Psoas muscle (tissue), 8 donors: ENCODE data around the gene FGFR2. TPM values are rescaled to one million over a fixed set of nuclear protein-coding genes. Genes with fewer than 3 reads are reported as not detected.

Experiments used
- ATAC-seq, 4 donors: fragments of 200-7000 bp; cut with Tn5 transposase; one replicate each; pipeline ENCODE4 v1.9.1; 2020; ENCODE audit warnings: moderate library complexity in 3 of 4, mild to moderate bottlenecking in 2 of 4
- DNase-seq, 2 donors: peaks; one replicate each; pipeline ENCODE4 v3.0.0-alpha.2; 2020
- H3K27ac ChIP-seq: fragments of 200-600 bp; one replicate; pipeline ENCODE4 v1.8.0; 2022
- H3K27me3 ChIP-seq, 3 donors: fragments of 200-600 bp in 1 of 3; one replicate each; pipeline versions ENCODE4 v1.6.1 to v1.8.0; 2013 to 2022; ENCODE audit warnings: low read length in 2 of 3, mild to moderate bottlenecking in 2 of 3, moderate library complexity in 1 of 3; ENCODE audit not compliant: insufficient read depth in 3 of 3
- H3K36me3 ChIP-seq, 2 donors: fragments of 200-600 bp in 1 of 2; one replicate each; pipeline versions ENCODE4 v1.6.1 to v1.8.0; 2013 to 2022; ENCODE audit warnings: low read depth in 1 of 2, mild to moderate bottlenecking in 1 of 2, moderate library complexity in 1 of 2; ENCODE audit not compliant: insufficient read depth in 1 of 2
- H3K4me1 ChIP-seq: fragments of 200-600 bp; one replicate; pipeline ENCODE4 v1.8.0; 2022
- H3K4me3 ChIP-seq: fragments of 200-600 bp; one replicate; pipeline ENCODE4 v1.8.0; 2022; ENCODE audit warnings: mild to moderate bottlenecking
- H3K9me3 ChIP-seq: fragments of 200-600 bp; one replicate; pipeline ENCODE4 v1.8.0; 2022
- CTCF ChIP-seq: fragments of 200-600 bp; IDR thresholded peaks from one replicate; pipeline ENCODE4 v1.8.0; 2022; ENCODE audit warnings: antibody characterized with exemption
- WGBS, 3 donors: extraction: QIAGEN DNeasy Blood & Tissue Kit; methylation state at CpG; one replicate each; pipeline versions ENCODE4 v1.1.6 to v1.1.7; 2013; 5-methylcytosine and 5-hydroxymethylcytosine counted together
- intact Hi-C, 2 donors: fragments of 100-400 bp; cut with DNase I; formaldehyde crosslinking; loops; one replicate each; pipeline versions ENCODE4 v1.11.0 to v1.14.2; 2022
- polyA plus RNA-seq, 3 donors: library from polyadenylated mRNA; stranded (reverse); fragments of 200-250 nt; gene quantifications; one replicate each; pipeline ENCODE4 v1.2.3, GENCODE V29; 2013
- total RNA-seq, 4 donors: library from RNA; stranded (reverse); fragmentation: NEBNext Ultra II Directional in 2 of 4; extraction: Animal tissue kit (Norgen Biotek cat#: 25700) in 2 of 4; gene quantifications; one replicate each; pipeline versions ENCODE4 v1.2.1 to v1.2.4, GENCODE V29; 2021 to 2023
- donor health status: healthy with polysubstance abuse.
- donor health status: DM: no; HTN: no; CAD: no; lungs with moderate emphysema.
- donor health status: Bipolar disorder and iron deficiency.
- donor health status: healthy.
- donor health status: DM: yes; HTN: yes; CAD: no.
- donor health status: DM: no; HTN: no; CAD: no.
- donor health status: DM: no; HTN: no; CAD: no.
- donor health status: DM: yes; HTN: yes; CAD: no.

FGFR2 gene
- total and polyA plus RNA-seq, 7 donors = 0.08 to 0.50 (median 0.20) TPM; not detected in 2

- 70 to 86% (median 82%) methylated on average over 11 of the region's 11 CpGs for WGBS, 3 donors
- no peaks in the 10 kb centered on the region for H3K36me3 ChIP-seq
- no peak for TF ChIP-seq CTCF
- no peak overlapping the region for H3K27ac ChIP-seq
- no peak overlapping the region for H3K4me3 ChIP-seq
- DNase-seq (no peak), ATAC-seq (no peak)
- peaks cover 0 to 2% (median 0%) of the 10 kb centered on the region in 3 donors for H3K27me3 ChIP-seq
- no peaks in the 10 kb centered on the region for H3K4me1 ChIP-seq
- intact Hi-C loops = no loop called here
- no peaks in the 10 kb centered on the region for H3K9me3 ChIP-seq
Observed at GRCh38 chr10:121526135-121526790, 72.0 kb downstream of the FGFR2 start.

GRCh38 chr10:121525251-121526134, 72.8 kb downstream of the FGFR2 start:
- H3K27me3 ChIP-seq = peaks cover 0 to 2% (median 0%) of the 10 kb centered on the region in 3 donors
- no peak for ATAC-seq
- DNase-seq = no peak
- no peaks in the 10 kb centered on the region for H3K36me3 ChIP-seq
- WGBS, 3 donors = 47 to 50% (median 50%) methylated on average over 16 of the region's 16 CpGs
- H3K27ac ChIP-seq = no peak overlapping the region
- no peak for TF ChIP-seq CTCF
- no peak overlapping the region for H3K4me3 ChIP-seq
- intact Hi-C loops = no loop called here
- no peaks in the 10 kb centered on the region for H3K4me1 ChIP-seq
- H3K9me3 ChIP-seq = no peaks in the 10 kb centered on the region

GRCh38 chr10:121524157-121524817, 74.0 kb downstream of the FGFR2 start:
- intact Hi-C loops = no loop called here
- Histone ChIP-seq H3K36me3 (no peaks in the 10 kb centered on the region), H3K4me1 (no peaks in the 10 kb centered on the region), H3K27me3 (peaks cover 0 to 2% (median 0%) of the 10 kb centered on the region in 3 donors), H3K4me3 (no peak overlapping the region), H3K27ac (no peak overlapping the region), H3K9me3 (no peaks in the 10 kb centered on the region)
- 69 to 70% (median 70%) methylated on average over 17 of the region's 17 CpGs for WGBS, 3 donors
- DNase-seq (no peak), ATAC-seq (no peak)
- no peak for TF ChIP-seq CTCF

- no peaks in the 10 kb centered on the region for H3K9me3 ChIP-seq
- H3K4me1 ChIP-seq = no peaks in the 10 kb centered on the region
- DNase-seq = no peak
- intact Hi-C loops = no loop called here
- TF ChIP-seq CTCF = no peak
- no peak overlapping the region for H3K4me3 ChIP-seq
- H3K27me3 ChIP-seq = peaks cover 0 to 2% (median 0%) of the 10 kb centered on the region in 3 donors
- H3K36me3 ChIP-seq = no peaks in the 10 kb centered on the region
- ATAC-seq = no peak
- 86 to 96% (median 87%) methylated on average over 1 of the region's 1 CpG for WGBS, 3 donors
- H3K27ac ChIP-seq = no peak overlapping the region
Observed at GRCh38 chr10:121522831-121523230, 75.4 kb downstream of the FGFR2 start.
